GM12878 (cell line): ENCODE results near the gene QSOX1. TPM values are rescaled to one million over a fixed set of nuclear protein-coding genes. Genes with fewer than 3 reads are reported as not detected.

Source experiments
- ATAC-seq: fragments of 200-7000 bp; cut with Tn5 transposase; 3 replicates; pipeline ENCODE4 v1.9.1; 2020; ENCODE audit warnings: mild to moderate bottlenecking, moderate library complexity
- BruUV-seq: library from RNA; stranded (reverse); fragments of 400-500 nt; replicated peaks from 2 replicates; lab custom pipeline; 2021; lab: Mats Ljungman, UMichigan
- CTCF ChIA-PET: fragments of 300-600 bp; sonication (Branson Sonifier 250); formaldehyde crosslinking; extraction: SDS; loops from one replicate; lab custom pipeline; 2021; ENCODE audit warnings: inconsistent platforms; lab: Yijun Ruan, JAX
- POLR2A ChIA-PET: fragments of 350-600 bp; formaldehyde crosslinking; extraction: SDS; loops from one replicate; lab custom pipeline; 2021; ENCODE audit warnings: inconsistent platforms; lab: Charles Lee
- RAD21 ChIA-PET: fragments of 300-600 bp; sonication (Branson Sonifier 250); formaldehyde crosslinking; loops from one replicate; lab custom pipeline; 2023; ENCODE audit warnings: antibody characterized with exemption; ENCODE audit not compliant: unreplicated experiment; lab: Charles Lee
- SMC1A ChIA-PET: fragments of 300-600 bp; sonication (Branson Sonifier 250); formaldehyde crosslinking; loops from one replicate; lab custom pipeline; 2023; ENCODE audit not compliant: unreplicated experiment, uncharacterized antibody; lab: Charles Lee
- DNase-seq: peaks from one replicate; pipeline ENCODE4 v3.0.0-alpha.2; 2011; ENCODE audit warnings: low read depth, low spot score
- FAIRE-seq: peaks from 3 replicates; lab custom pipeline; 2011; peaks lifted over from hg19 to GRCh38; lab: Jason Lieb, UNC
- H2AFZ ChIP-seq: 2 replicates; pipeline ENCODE4 v1.6.0; 2011; ENCODE audit warnings: low read depth, low read length, control low read depth; ENCODE audit not compliant: control insufficient read depth
- H3K27ac ChIP-seq: 2 replicates; pipeline ENCODE4 v1.5.1; 2011; ENCODE audit warnings: control low read depth; ENCODE audit not compliant: control insufficient read depth, insufficient read depth
- H3K27me3 ChIP-seq, 2 experiments: replicated peaks in 1 of 2; 2 replicates each; pipeline versions ENCODE4 v1.6.0 to v1.6.1; 2011; ENCODE audit warnings: low read length in 1 of 2; ENCODE audit not compliant: control insufficient read depth in 2 of 2, insufficient read depth in 2 of 2
- H3K36me3 ChIP-seq, 2 experiments: 2 replicates each; pipeline ENCODE4 v1.5.1; 2011; ENCODE audit warnings: low read length in 1 of 2; ENCODE audit not compliant: control insufficient read depth in 2 of 2, insufficient read depth in 2 of 2
- H3K4me1 ChIP-seq: 2 replicates; pipeline ENCODE4 v1.6.1; 2011; ENCODE audit warnings: mild to moderate bottlenecking, low read length, moderate library complexity, mixed read lengths; ENCODE audit not compliant: control insufficient read depth, insufficient read depth
- H3K4me2 ChIP-seq: 2 replicates; pipeline ENCODE4 v1.6.0; 2011; ENCODE audit warnings: control low read depth; ENCODE audit not compliant: control insufficient read depth, insufficient read depth
- H3K4me3 ChIP-seq: fragments of 200-600 bp; sonication (generic); 2 replicates; pipeline ENCODE4 v1.5.1; 2016
- H3K79me2 ChIP-seq: 2 replicates; pipeline ENCODE4 v1.6.0; 2011; ENCODE audit warnings: low read length; ENCODE audit not compliant: control insufficient read depth, insufficient read depth
- H3K9ac ChIP-seq: 2 replicates; pipeline ENCODE4 v1.8.0; 2011; ENCODE audit warnings: low read length, control low read depth, mixed read lengths; ENCODE audit not compliant: control insufficient read depth, insufficient read depth
- H3K9me3 ChIP-seq: replicated peaks from 3 replicates; pipeline ENCODE4 v1.5.1; 2011; ENCODE audit warnings: mild to moderate bottlenecking, low read length; ENCODE audit not compliant: control insufficient read depth, insufficient read depth
- H4K20me1 ChIP-seq: 2 replicates; pipeline ENCODE4 v1.6.0; 2011; ENCODE audit not compliant: control insufficient read depth, insufficient read depth
- CTCF ChIP-seq, 3 experiments: IDR thresholded peaks in 2 of 3; conservative IDR thresholded peaks in 1 of 3; 2 replicates each; pipeline ENCODE4 v1.5.1; 2011; ENCODE audit warnings: low read depth in 3 of 3, low read length in 3 of 3, mild to moderate bottlenecking in 3 of 3, control low read depth in 2 of 3, moderate library complexity in 2 of 3, inconsistent platforms in 1 of 3, mixed read lengths in 1 of 3; ENCODE audit not compliant: control insufficient read depth in 2 of 3, insufficient read depth in 1 of 3; ENCODE audit errors: extremely low read depth in 1 of 3
- HDAC2 ChIP-seq: fragments of 200-600 bp; sonication (generic); IDR thresholded peaks from 2 replicates; pipeline ENCODE4 v1.6.1; 2017
- HDAC6 ChIP-seq: fragments of 200-600 bp; sonication (generic); IDR thresholded peaks from one replicate; pipeline ENCODE4 v1.8.0; 2017; ENCODE audit warnings: antibody characterized with exemption; ENCODE audit not compliant: unreplicated experiment
- JUNB ChIP-seq: IDR thresholded peaks from 2 replicates; pipeline ENCODE4 v1.6.1; 2016; ENCODE audit warnings: antibody characterized with exemption, mild to moderate bottlenecking
- KAT2A ChIP-seq: conservative IDR thresholded peaks from 2 replicates; pipeline ENCODE4 v1.6.1; 2011; ENCODE audit warnings: low read depth, low read length; ENCODE audit not compliant: control insufficient read depth
- LARP7 ChIP-seq: fragments of 450-650 bp; IDR thresholded peaks from 2 replicates; pipeline ENCODE4 v1.6.1; 2017; ENCODE audit warnings: mild to moderate bottlenecking
- MTA2 ChIP-seq: fragments of 450-650 bp; IDR thresholded peaks from 2 replicates; pipeline ENCODE4 v1.6.1; 2016; ENCODE audit warnings: low read depth, mild to moderate bottlenecking, moderate library complexity
- POU2F2 ChIP-seq: IDR thresholded peaks from 3 replicates; pipeline ENCODE4 v1.6.1; 2011; ENCODE audit warnings: low read depth, mild to moderate bottlenecking, low read length, borderline replicate concordance
- TARDBP ChIP-seq: IDR thresholded peaks from 2 replicates; pipeline ENCODE4 v1.6.1; 2016; ENCODE audit warnings: borderline replicate concordance
- WGBS: methylation state at CpG from one replicate; pipeline ENCODE4 v1.1.6; 2016; ENCODE audit warnings: low lambda C conversion rate; ENCODE audit not compliant: insufficient replicate concordance, insufficient coverage; ENCODE audit errors: missing lambda C conversion rate; 5-methylcytosine and 5-hydroxymethylcytosine counted together
- in situ Hi-C: fragments of 300-500 bp; cut with MboI; formaldehyde crosslinking; loops from 9 replicates; pipeline ENCODE4 v1.14.3; 2018; ENCODE audit warnings: mixed read lengths
- intact Hi-C: fragments of 100-400 bp; cut with micrococcal nuclease; formaldehyde crosslinking; loops from one replicate; pipeline ENCODE4 v1.14.2; 2022; ENCODE audit not compliant: unreplicated experiment
- polyA plus RNA-seq, 11 experiments: library from polyadenylated mRNA; depleted of rRNA in 4 of 11; unstranded in 6 of 11; stranded (reverse) in 5 of 11; fragments of >200 nt; fragmentation: Nextera tagmentation in 4 of 11; fragmentation: Illumina TruSeq in 1 of 11; extraction: Ambion mirVana in 4 of 11; extraction: Trizol in 1 of 11; gene quantifications; 1 replicate in 1 of 11; 2 replicates in 10 of 11; pipeline versions ENCODE4 v1.2.1 to v1.2.3, GENCODE V29; 2011 to 2016; ENCODE audit warnings: inconsistent platforms in 2 of 11, missing spikeins in 2 of 11, low read depth in 1 of 11
- total RNA-seq, 4 experiments: library from RNA; depleted of rRNA in 3 of 4; stranded (reverse); fragments of >200 nt in 3 of 4; fragmentation: Illumina TruSeq in 1 of 4; extraction: Trizol in 1 of 4; gene quantifications; 2 replicates each; pipeline versions ENCODE4 v1.2.1 to v1.2.3, GENCODE V29; 2013 to 2021

QSOX1 gene
- total and polyA plus RNA-seq, 10 of the 15 experiments (the other 5 are each of a cell fraction or from before 2014, with no cell fraction given), result 1.8 to 31.3 (median 11.2) TPM

GRCh38 chr1:180230791-180231505, 76.3 kb downstream of the QSOX1 start:
- no peaks in the 10 kb centered on the region for H3K36me3 ChIP-seq
- RAD21 ChIA-PET, result no interaction called here
- FAIRE-seq, result no peak
- H3K9me3 ChIP-seq, result no peaks in the 10 kb centered on the region; the same call in 2 of the 3 replicates
- peak overlapping the region; percentile 98 for H3K4me2 ChIP-seq
- H4K20me1 ChIP-seq, result no peaks in the 10 kb centered on the region; the same call in 1 of the 2 replicates
- peak overlapping the region; percentile 81; the same call in 1 of the 2 replicates for H3K4me3 ChIP-seq
- WGBS, result 3% methylated on average over 65 of the region's 65 CpGs
- peaks cover 6% of the 10 kb centered on the region for H3K4me1 ChIP-seq
- no peak overlapping the region for H3K9ac ChIP-seq
- TF ChIP-seq KAT2A, result no peak
- peak; percentile 37 for TF ChIP-seq HDAC6
- TF ChIP-seq, all 136 proteins: peak for 1
- ChIA-PET POLR2A (no interaction called here), SMC1A (no interaction called here), CTCF (no interaction called here)
- intact Hi-C loops (no loop called here), in situ Hi-C loops (no loop called here)
- H3K27me3 ChIP-seq, result peaks cover 32 to 42% of the 10 kb centered on the region in 2 experiments
- peak overlapping the region; percentile 44; the same call in 1 of the 2 replicates for H2AFZ ChIP-seq
- no peaks in the 10 kb centered on the region for H3K79me2 ChIP-seq
- peak; percentile 20 for ATAC-seq
- DNase-seq, result no peak
- H3K27ac ChIP-seq, result no peak overlapping the region
- BruUV-seq, result no TSS peak

DNA sequence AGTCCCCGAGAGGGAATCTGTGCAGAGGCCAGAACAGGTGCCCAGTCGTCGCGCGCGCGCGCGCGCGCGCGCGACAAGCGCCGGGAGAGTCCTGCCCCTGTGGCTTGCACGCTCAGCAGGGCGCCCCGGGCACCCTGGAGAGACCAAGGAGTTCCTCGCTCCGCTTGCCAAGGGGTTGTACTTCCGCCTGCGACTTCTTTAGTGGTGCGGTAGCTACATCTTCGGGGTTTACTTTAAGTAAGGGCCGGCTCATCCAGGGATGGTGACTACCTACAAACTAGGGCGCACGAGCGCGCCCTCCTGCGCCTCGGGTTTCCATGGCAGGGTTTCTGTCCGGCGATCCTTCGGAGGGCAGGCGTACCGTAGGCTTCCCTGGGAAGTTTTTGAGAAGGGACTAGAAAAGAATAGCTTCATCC, 76.8 kb downstream of the QSOX1 start:
- Histone ChIP-seq H3K9me3 (no peaks in the 10 kb centered on the region; the same call in 2 of the 3 replicates), H3K79me2 (no peaks in the 10 kb centered on the region), H3K4me1 (peaks cover 6% of the 10 kb centered on the region), H3K27me3 (peaks cover 34 to 46% of the 10 kb centered on the region in 2 experiments), H4K20me1 (no peaks in the 10 kb centered on the region), H3K4me2 (peak overlapping the region; percentile 98), H2AFZ (no peak overlapping the region), H3K27ac (no peak overlapping the region), H3K4me3 (peak overlapping the region; percentile 81; the same call in 1 of the 2 replicates), H3K9ac (no peak overlapping the region), H3K36me3 (no peaks in the 10 kb centered on the region)
- in situ Hi-C loops, result no loop called here
- intact Hi-C loops, result no loop called here
- 3% methylated on average over 37 of the region's 37 CpGs for WGBS
- FAIRE-seq, result no peak
- ChIA-PET RAD21 (interaction anchor here (0.7 kb wide), 1 partner anchor 154 kb away, joined by 3 read pairs; no protein-coding TSS in a partner anchor), SMC1A (no interaction called here), POLR2A (no interaction called here), CTCF (no interaction called here)
- no peak for DNase-seq
- peak; percentile 21 for ATAC-seq
- peak; percentile 97 for TF ChIP-seq HDAC6
- TF ChIP-seq TARDBP, result no peak
- TF ChIP-seq HDAC2, result peak; percentile 85; the same call in 1 of the 2 replicates
- TF ChIP-seq LARP7, result no peak
- TF ChIP-seq CTCF (IDR thresholded peaks at IDR 0.05 in 2 of 3, conservative IDR thresholded peaks at IDR 0.05 in 1 of 3; ENCODE audit: control insufficient read depth in 2 of 3, extremely low read depth in 1 of 3, insufficient read depth in 1 of 3, low read depth in 3 of 3, low read length in 3 of 3), result 0 out of 6 replicates have a peak, but pooled peaks of 1 of the 3 experiments have one; percentile 3
- no peak for TF ChIP-seq JUNB
- no peak for TF ChIP-seq POU2F2
- no peak for TF ChIP-seq MTA2
- BruUV-seq, result no TSS peak
